ENCODE results near the gene PKP4. TPM values are rescaled to one million over a fixed set of nuclear protein-coding genes. Genes with fewer than 3 reads are reported as not detected.

PKP4 gene
- total RNA-seq, 1 experiment from 2014 or later: 52.0 TPM

GRCh38 chr2:158463496-158464095, 6.8 kb downstream of the PKP4 start:
- H3K4me1 Mint-ChIP-seq: peaks cover 32 to 33% of the 10 kb centered on the region in 2 experiments
- no peak overlapping the region for H3K4me3 Mint-ChIP-seq
- no peak for TF ChIP-seq CTCF (conservative IDR thresholded peaks at IDR 0.05)
- Histone ChIP-seq H4K8ac (replicated peaks; ENCODE audit: insufficient read length, low read depth, low read length) (no peak overlapping the region), H3T11ph (ENCODE audit: low read length) (no peak overlapping the region), H3K9ac (ENCODE audit: extremely low read depth, insufficient read length, low read length) (no peak overlapping the region), H2AFZ (ENCODE audit: low read length) (no peak overlapping the region), H4K5ac (ENCODE audit: insufficient read length, low read depth, low read length) (no peak overlapping the region), H3K4me2 (ENCODE audit: insufficient read depth, insufficient read length, low read length) (no peak overlapping the region), H3K56ac (ENCODE audit: insufficient read length, low read depth, low read length) (no peak overlapping the region), H3K27ac (ENCODE audit: insufficient read length, low read depth, low read length) (no peak overlapping the region), H4K20me1 (ENCODE audit: control insufficient read depth, insufficient read depth, insufficient read length) (no peaks in the 10 kb centered on the region), H2BK20ac (ENCODE audit: low read depth, low read length, poor library complexity, severe bottlenecking) (no peak overlapping the region), H3K4me1 (ENCODE audit: insufficient read depth, low read length) (peaks cover 4% of the 10 kb centered on the region; the same call in 1 of the 2 replicates), H2BK15ac (ENCODE audit: low read depth, low read length) (no peak overlapping the region), H3K14ac (ENCODE audit: insufficient read depth, low read length) (no peak overlapping the region), H3K23me2 (ENCODE audit: insufficient read length, low read depth, low read length, poor library complexity, severe bottlenecking) (peaks cover under 1% of the 10 kb centered on the region), H3K9me3 (ENCODE audit: control insufficient read depth, low read depth, low read length) (no peaks in the 10 kb centered on the region), H3K79me1 (ENCODE audit: insufficient read depth, low read depth, low read length, poor library complexity, severe bottlenecking) (no peaks in the 10 kb centered on the region), H3K23ac (ENCODE audit: insufficient read length, low read depth, low read length) (no peak overlapping the region), H2AK5ac (ENCODE audit: insufficient read length, low read length) (no peak overlapping the region), H2BK120ac (ENCODE audit: low read depth, low read length, poor library complexity, severe bottlenecking) (no peak overlapping the region), H3K18ac (ENCODE audit: insufficient read length, low read depth, low read length) (no peak overlapping the region), H4K91ac (ENCODE audit: insufficient read length, low read depth, low read length) (no peak overlapping the region), H3K4ac (ENCODE audit: low read depth, low read length) (no peak overlapping the region), H3K79me2 (ENCODE audit: insufficient read depth, low read length) (peaks cover 22% of the 10 kb centered on the region; the same call in 1 of the 2 replicates), H3K27me3 (ENCODE audit: insufficient read depth, low read length) (no peaks in the 10 kb centered on the region), H2BK12ac (ENCODE audit: insufficient read length, low read depth, low read length) (no peak overlapping the region), H2BK5ac (ENCODE audit: insufficient read length, low read length) (no peak overlapping the region)
- no peak overlapping the region for H3K27ac Mint-ChIP-seq
- no peaks in the 10 kb centered on the region for H3K9me3 Mint-ChIP-seq
- no CpG with 5 or more reads among the region's 6 CpGs for WGBS (ENCODE audit: extremely low coverage, insufficient read length, low lambda C conversion rate)
- H3K27me3 Mint-ChIP-seq (ENCODE audit: low read depth): no peaks in the 10 kb centered on the region
- DNase-seq: no peak
- H3K36me3 Mint-ChIP-seq (ENCODE audit: insufficient read depth in 1 of 3, low read depth in 3 of 3): peaks cover 0 to 6% (median 0%) of the 10 kb centered on the region in 3 experiments; a peak in 2 of 7 replicates
